Breast epithelium (tissue), 4 donors: ENCODE data around the gene DPF1. TPM values are rescaled to one million over a fixed set of nuclear protein-coding genes. Genes with fewer than 3 reads are reported as not detected.

ENCODE experiments used
- DNase-seq, 2 donors: peaks; one replicate each; pipeline ENCODE4 v3.0.0-alpha.2; 2019; ENCODE audit warnings: low spot score in 2 of 2
- H3K27ac ChIP-seq, 2 donors: fragments of 200-600 bp; sonication (generic) in 1 of 2; one replicate each; pipeline ENCODE4 v1.5.1; 2016 to 2019; ENCODE audit warnings: mild to moderate bottlenecking in 1 of 2
- H3K27me3 ChIP-seq, 2 donors: fragments of 200-600 bp; sonication (generic) in 1 of 2; one replicate each; pipeline versions ENCODE4 v1.5.1 to v1.6.0; 2017 to 2019; ENCODE audit warnings: control low read depth in 1 of 2, mild to moderate bottlenecking in 1 of 2
- H3K36me3 ChIP-seq: fragments of 200-600 bp; one replicate; pipeline ENCODE4 v1.5.1; 2019
- H3K4me1 ChIP-seq, 2 donors: fragments of 200-600 bp; sonication (generic); one replicate each; pipeline ENCODE4 v1.5.1; 2016 to 2019; ENCODE audit warnings: control low read depth in 1 of 2
- H3K4me3 ChIP-seq, 3 donors: fragments of 200-600 bp; sonication (generic); 1 replicate in 2 of 3; 2 replicates in 1 of 3; pipeline ENCODE4 v1.5.1; 2016 to 2019; ENCODE audit warnings: mild to moderate bottlenecking in 3 of 3, moderate library complexity in 2 of 3
- H3K9me3 ChIP-seq, 2 donors: fragments of 200-600 bp; sonication (generic) in 1 of 2; one replicate each; pipeline ENCODE4 v1.5.1; 2016 to 2019; ENCODE audit warnings: control low read depth in 1 of 2
- CTCF ChIP-seq, 3 donors: fragments of 450-650 bp; IDR thresholded peaks; one replicate each; pipeline ENCODE4 v1.5.1; 2016 to 2017; ENCODE audit warnings: antibody characterized with exemption in 3 of 3, mild to moderate bottlenecking in 3 of 3, moderate library complexity in 3 of 3
- POLR2A ChIP-seq: fragments of 450-650 bp; IDR thresholded peaks from one replicate; pipeline ENCODE4 v1.6.1; 2016; ENCODE audit warnings: antibody characterized with exemption, mild to moderate bottlenecking, moderate library complexity
- POLR2AphosphoS5 ChIP-seq, 3 donors: sonication (generic); formaldehyde crosslinking; IDR thresholded peaks; one replicate each; pipeline ENCODE4 v1.6.1; 2017; ENCODE audit warnings: antibody characterized with exemption in 3 of 3
- intact Hi-C: fragments of 100-400 bp; cut with DNase I; formaldehyde crosslinking; loops from one replicate; pipeline ENCODE4 v1.15.1; 2023; ENCODE audit warnings: low total_unique reads
- total RNA-seq, 3 donors: library from RNA; depleted of rRNA; stranded (reverse); fragments of >200 nt; gene quantifications; one replicate each; pipeline ENCODE4 v1.1.0, GENCODE V29; 2016

DPF1 gene
- total RNA-seq, 3 donors from 2014 or later, result not detected

- H3K27me3 ChIP-seq, result no peaks in the 10 kb centered on the region
- no peak overlapping the region for H3K4me3 ChIP-seq
- no peaks in the 10 kb centered on the region for H3K4me1 ChIP-seq
- intact Hi-C loops, result no loop called here
- H3K36me3 ChIP-seq, result no peaks in the 10 kb centered on the region
- H3K9me3 ChIP-seq, result no peaks in the 10 kb centered on the region
- H3K27ac ChIP-seq, result no peak overlapping the region
- DNase-seq, result no peak
- TF ChIP-seq CTCF (IDR thresholded peaks at IDR 0.05) (no peak), POLR2A (no peak), POLR2AphosphoS5 (IDR thresholded peaks at IDR 0.05) (no peak)
Observed at GRCh38 chr19:38196245-38196837, 27.7 kb downstream of the DPF1 start.

DNA sequence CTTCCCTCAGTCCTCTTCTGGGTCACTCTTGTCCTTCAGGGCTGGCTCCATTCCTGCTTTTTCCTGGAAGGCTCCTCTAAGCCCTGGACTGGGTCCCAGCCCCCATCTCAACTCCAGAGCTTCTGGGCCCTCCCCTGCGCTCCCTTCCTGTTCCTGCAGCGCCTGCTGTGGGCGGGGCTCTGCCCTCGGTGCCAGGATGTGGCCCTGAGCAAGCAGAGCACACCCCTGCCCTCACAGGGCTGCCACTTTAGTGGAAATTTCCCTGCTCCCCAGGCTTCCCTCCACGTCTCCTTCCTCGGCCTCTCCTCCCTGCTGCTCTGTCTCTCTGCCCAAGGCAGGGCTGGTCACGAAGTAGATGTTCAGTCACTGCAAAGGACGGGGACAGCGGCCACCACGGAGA lies 28.8 kb downstream of the DPF1 start:
- TF ChIP-seq CTCF (IDR thresholded peaks at IDR 0.05) (no peak), POLR2AphosphoS5 (IDR thresholded peaks at IDR 0.05) (no peak), POLR2A (no peak)

DNA sequence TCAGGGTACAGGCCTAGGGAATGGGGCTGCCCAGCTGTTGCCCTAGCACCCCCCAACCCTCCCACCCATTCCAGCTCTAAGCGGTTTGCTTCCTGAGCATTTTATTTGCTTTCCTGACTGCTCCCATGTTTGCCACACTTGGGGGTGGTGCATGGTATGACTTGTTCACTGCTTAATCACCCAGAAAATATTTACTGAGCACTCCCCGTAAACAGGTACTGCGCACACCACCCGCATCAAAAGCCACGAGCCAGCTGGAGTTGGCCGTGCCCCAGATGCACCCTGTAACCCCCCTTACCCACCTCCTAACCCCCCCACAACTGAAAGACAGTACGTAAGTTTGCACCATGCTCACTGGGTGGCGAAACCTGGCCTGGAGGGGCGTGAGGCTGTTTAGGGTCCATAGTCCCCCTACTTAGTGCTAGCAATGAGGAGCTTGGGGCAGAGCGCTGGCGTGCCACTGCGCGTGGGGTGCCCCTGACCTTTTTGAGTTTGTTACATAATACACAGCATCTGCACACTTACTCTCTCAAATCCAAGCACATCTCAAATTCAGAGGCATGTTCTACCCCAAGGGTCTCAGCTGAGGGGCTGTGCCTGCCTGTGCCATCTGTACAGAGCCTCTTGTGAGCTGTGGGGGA lies 29.8 kb downstream of the DPF1 start:
- no peak overlapping the region for H3K27ac ChIP-seq
- TF ChIP-seq POLR2A (no peak), CTCF (IDR thresholded peaks at IDR 0.05) (no peak), POLR2AphosphoS5 (IDR thresholded peaks at IDR 0.05) (no peak)
- DNase-seq, result no peak
- no peaks in the 10 kb centered on the region for H3K9me3 ChIP-seq
- no peaks in the 10 kb centered on the region for H3K27me3 ChIP-seq
- no peak overlapping the region for H3K4me3 ChIP-seq
- no peaks in the 10 kb centered on the region for H3K4me1 ChIP-seq
- H3K36me3 ChIP-seq, result no peaks in the 10 kb centered on the region
- intact Hi-C loops, result no loop called here

More for the DNA sequence above, 28.8 kb downstream of the DPF1 start:
- H3K9me3 ChIP-seq, result no peaks in the 10 kb centered on the region
- no peaks in the 10 kb centered on the region for H3K27me3 ChIP-seq
- H3K4me1 ChIP-seq, result no peaks in the 10 kb centered on the region
- no peak for DNase-seq
- H3K4me3 ChIP-seq, result no peak overlapping the region
- intact Hi-C loops, result no loop called here
- no peak overlapping the region for H3K27ac ChIP-seq
- no peaks in the 10 kb centered on the region for H3K36me3 ChIP-seq

- H3K4me1 ChIP-seq, result no peaks in the 10 kb centered on the region
- intact Hi-C loops, result no loop called here
- TF ChIP-seq POLR2A, result no peak
- TF ChIP-seq POLR2AphosphoS5 (IDR thresholded peaks at IDR 0.05), result no peak
- TF ChIP-seq CTCF (IDR thresholded peaks at IDR 0.05), result no peak
- no peaks in the 10 kb centered on the region for H3K9me3 ChIP-seq
- H3K4me3 ChIP-seq, result no peak overlapping the region
- H3K27me3 ChIP-seq, result no peaks in the 10 kb centered on the region
- no peak overlapping the region for H3K27ac ChIP-seq
- DNase-seq, result no peak
- no peaks in the 10 kb centered on the region for H3K36me3 ChIP-seq
Observed at GRCh38 chr19:38193445-38193844, 30.6 kb downstream of the DPF1 start.

DNA sequence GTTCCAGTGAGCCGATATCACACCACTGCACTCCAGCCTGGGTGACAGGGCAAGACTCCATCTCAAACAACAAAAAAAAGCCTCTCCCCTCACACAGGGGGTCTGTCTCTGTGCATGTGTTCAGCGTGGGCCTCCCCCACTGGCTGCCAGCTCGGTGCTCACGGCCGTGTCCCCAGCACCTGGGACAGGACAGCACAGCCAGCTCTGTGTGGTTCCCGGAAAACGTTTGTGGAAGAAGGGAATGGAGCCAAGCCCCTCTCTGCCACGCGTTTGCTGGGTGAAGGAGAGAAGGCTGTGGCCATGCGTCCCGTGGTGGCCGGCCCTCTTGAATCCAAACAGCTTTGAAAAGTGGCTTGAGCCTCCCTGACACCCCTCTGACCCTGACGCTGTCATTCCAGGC lies 32.3 kb downstream of the DPF1 start:
- H3K27ac ChIP-seq, result no peak overlapping the region
- no peaks in the 10 kb centered on the region for H3K4me1 ChIP-seq
- intact Hi-C loops, result no loop called here
- no peaks in the 10 kb centered on the region for H3K36me3 ChIP-seq
- no peak overlapping the region for H3K4me3 ChIP-seq
- TF ChIP-seq POLR2A, result no peak
- TF ChIP-seq POLR2AphosphoS5 (IDR thresholded peaks at IDR 0.05), result no peak
- no peak for TF ChIP-seq CTCF (IDR thresholded peaks at IDR 0.05)
- no peaks in the 10 kb centered on the region for H3K9me3 ChIP-seq
- H3K27me3 ChIP-seq, result no peaks in the 10 kb centered on the region
- DNase-seq, result no peak
